Neural cell (in vitro differentiated cells): Measurements from ENCODE around the gene POLR2B. TPM values are rescaled to one million over a fixed set of nuclear protein-coding genes. Genes with fewer than 3 reads are reported as not detected.

Experiments
- H2AFZ ChIP-seq: fragments of 200-600, 300-800 bp; sonication (generic), shearing (Covaris generic); 2 replicates; pipeline ENCODE4 v1.6.0; 2014; ENCODE audit warnings: low read depth, mild to moderate bottlenecking, antibody characterized with exemption, low read length, moderate library complexity
- H3F3A ChIP-seq: fragments of 200-600 bp; shearing (Covaris generic); 2 replicates; pipeline ENCODE4 v1.6.1; 2016; ENCODE audit warnings: mild to moderate bottlenecking, moderate library complexity, mixed read lengths, antibody characterized with exemption, low read length; ENCODE audit not compliant: insufficient read depth, poor library complexity, severe bottlenecking
- H3K27ac ChIP-seq: fragments of 200-600, 300-800 bp; sonication (generic), shearing (Covaris generic); 2 replicates; pipeline ENCODE4 v1.5.1; 2014; ENCODE audit warnings: mild to moderate bottlenecking, low read length, moderate library complexity
- H3K27me3 ChIP-seq: fragments of 300-800, 200-600 bp; sonication (generic), shearing (Covaris generic); 2 replicates; pipeline ENCODE4 v1.6.0; 2014; ENCODE audit warnings: mild to moderate bottlenecking, low read depth, low read length, moderate library complexity; ENCODE audit not compliant: insufficient read depth
- H3K36me3 ChIP-seq: fragments of 300-800, 200-600 bp; sonication (generic), shearing (Covaris generic); 2 replicates; pipeline ENCODE4 v1.5.1; 2014; ENCODE audit warnings: mild to moderate bottlenecking, antibody characterized with exemption, low read length, moderate library complexity; ENCODE audit not compliant: insufficient read depth
- H3K4me2 ChIP-seq: fragments of 300-800, 200-600 bp; sonication (generic), shearing (Covaris generic); 2 replicates; pipeline ENCODE4 v1.6.0; 2014; ENCODE audit warnings: mild to moderate bottlenecking, low read length
- H3K4me3 ChIP-seq: fragments of 300-800, 200-600 bp; sonication (generic), shearing (Covaris generic); 2 replicates; pipeline ENCODE4 v1.5.1; 2014; ENCODE audit warnings: mild to moderate bottlenecking, low read length, moderate library complexity
- H3K79me2 ChIP-seq: fragments of 200-600 bp; shearing (Covaris generic); replicated peaks from 2 replicates; pipeline ENCODE4 v1.6.0; 2014; ENCODE audit warnings: mild to moderate bottlenecking, low read length, moderate library complexity; ENCODE audit not compliant: insufficient read depth
- H3K9ac ChIP-seq: fragments of 300-800, 200-600 bp; sonication (generic), shearing (Covaris generic); 2 replicates; pipeline ENCODE4 v1.6.1; 2016; ENCODE audit warnings: mild to moderate bottlenecking, low read length, mixed read lengths
- H3K9me2 ChIP-seq: fragments of 200-600 bp; shearing (Covaris generic); 2 replicates; pipeline ENCODE4 v1.6.1; 2016; ENCODE audit warnings: mild to moderate bottlenecking, low read length, mixed read lengths; ENCODE audit not compliant: insufficient read depth
- H3K9me3 ChIP-seq: fragments of 200-600, 300-800 bp; sonication (generic), shearing (Covaris generic); 2 replicates; pipeline ENCODE4 v1.6.1; 2016; ENCODE audit warnings: mild to moderate bottlenecking, mixed run types, low read length, moderate library complexity, mixed read lengths
- H4K20me1 ChIP-seq: fragments of 200-600 bp; shearing (Covaris generic); 2 replicates; pipeline ENCODE4 v1.6.1; 2016; ENCODE audit warnings: mild to moderate bottlenecking, mixed run types; ENCODE audit not compliant: insufficient read depth
- CTCF ChIP-seq: fragments of 450-650 bp; IDR thresholded peaks from 2 replicates; pipeline ENCODE4 v1.5.1; 2014; ENCODE audit warnings: antibody characterized with exemption, mild to moderate bottlenecking, moderate library complexity; ENCODE audit not compliant: poor library complexity, severe bottlenecking
- EP300 ChIP-seq: fragments of 450-650 bp; conservative IDR thresholded peaks from 2 replicates; pipeline ENCODE4 v1.6.1; 2014; ENCODE audit warnings: antibody characterized with exemption, mild to moderate bottlenecking, moderate library complexity; ENCODE audit not compliant: poor library complexity, severe bottlenecking
- EZH2 ChIP-seq: fragments of 200-600, 300-800 bp; shearing (Covaris generic), sonication (generic); IDR thresholded peaks from 2 replicates; pipeline ENCODE4 v1.6.1; 2014; ENCODE audit warnings: antibody characterized with exemption, low read length, borderline replicate concordance, mild to moderate bottlenecking; ENCODE audit not compliant: insufficient read depth, poor library complexity, severe bottlenecking
- MXI1 ChIP-seq: fragments of 450-650 bp; conservative IDR thresholded peaks from 2 replicates; pipeline ENCODE4 v1.6.1; 2014; ENCODE audit warnings: antibody characterized with exemption, mild to moderate bottlenecking; ENCODE audit not compliant: poor library complexity, severe bottlenecking
- POLR2AphosphoS5 ChIP-seq: IDR thresholded peaks from 2 replicates; pipeline ENCODE4 v1.6.1; 2012
- RAD21 ChIP-seq: fragments of 450-650 bp; conservative IDR thresholded peaks from 2 replicates; pipeline ENCODE4 v1.6.1; 2014; ENCODE audit warnings: antibody characterized with exemption, mild to moderate bottlenecking, moderate library complexity
- SMC3 ChIP-seq: fragments of 450-650 bp; conservative IDR thresholded peaks from 2 replicates; pipeline ENCODE4 v1.6.1; 2014; ENCODE audit warnings: antibody characterized with exemption, mild to moderate bottlenecking, moderate library complexity; ENCODE audit not compliant: poor library complexity
- TAF1 ChIP-seq: IDR thresholded peaks from 2 replicates; pipeline ENCODE4 v1.6.1; 2012; ENCODE audit warnings: low read depth
- polyA plus RNA-seq: library from polyadenylated mRNA; depleted of rRNA; stranded (reverse); fragments of >200 nt; gene quantifications from 2 replicates; pipeline ENCODE4 v1.2.3, GENCODE V29; 2014
- TF ChIP-seq, protein P1 (sequence below): IDR thresholded peaks from 2 replicates; pipeline ENCODE4 v1.6.1; 2012; ENCODE audit warnings: borderline replicate concordance

Gene POLR2B
- polyA plus RNA-seq, 1 donor from 2014 or later: 300 TPM

DNA sequence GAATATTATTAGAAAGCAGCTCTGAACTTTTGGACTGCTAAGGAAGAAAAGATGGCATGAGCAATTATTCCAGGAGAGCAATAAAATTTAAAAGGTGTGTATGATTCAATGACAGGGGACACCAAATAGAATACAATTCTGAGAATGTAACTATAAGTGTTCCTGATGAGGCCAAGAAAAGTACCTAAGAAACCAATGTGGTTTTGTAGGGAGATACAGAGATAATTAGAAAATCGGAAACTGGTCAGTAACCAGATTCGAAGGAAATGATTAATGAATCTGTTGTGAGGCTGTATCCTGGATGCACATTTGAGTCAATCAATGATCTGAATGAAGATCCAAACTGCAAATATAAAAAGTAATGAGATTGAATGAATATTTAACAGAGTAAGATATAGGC, 7.3 kb upstream of the POLR2B start:
- Histone ChIP-seq H4K20me1 (no peaks in the 10 kb centered on the region), H2AFZ (no peak overlapping the region), H3K36me3 (peaks cover 11% of the 10 kb centered on the region), H3K79me2 (peaks cover 7% of the 10 kb centered on the region), H3K27ac (no peak overlapping the region), H3K4me3 (no peak overlapping the region), H3K9me2 (no peaks in the 10 kb centered on the region), H3K4me2 (no peak overlapping the region), H3K9me3 (no peaks in the 10 kb centered on the region), H3F3A (no peaks in the 10 kb centered on the region), H3K27me3 (no peaks in the 10 kb centered on the region), H3K9ac (no peak overlapping the region)
- no peak for TF ChIP-seq EP300
- no peak for TF ChIP-seq TAF1
- TF ChIP-seq MXI1: no peak
- no peak for TF ChIP-seq POLR2AphosphoS5
- TF ChIP-seq CTCF: no peak
- TF ChIP-seq RAD21: no peak
- TF ChIP-seq SMC3: no peak
- TF ChIP-seq, protein P1, sequence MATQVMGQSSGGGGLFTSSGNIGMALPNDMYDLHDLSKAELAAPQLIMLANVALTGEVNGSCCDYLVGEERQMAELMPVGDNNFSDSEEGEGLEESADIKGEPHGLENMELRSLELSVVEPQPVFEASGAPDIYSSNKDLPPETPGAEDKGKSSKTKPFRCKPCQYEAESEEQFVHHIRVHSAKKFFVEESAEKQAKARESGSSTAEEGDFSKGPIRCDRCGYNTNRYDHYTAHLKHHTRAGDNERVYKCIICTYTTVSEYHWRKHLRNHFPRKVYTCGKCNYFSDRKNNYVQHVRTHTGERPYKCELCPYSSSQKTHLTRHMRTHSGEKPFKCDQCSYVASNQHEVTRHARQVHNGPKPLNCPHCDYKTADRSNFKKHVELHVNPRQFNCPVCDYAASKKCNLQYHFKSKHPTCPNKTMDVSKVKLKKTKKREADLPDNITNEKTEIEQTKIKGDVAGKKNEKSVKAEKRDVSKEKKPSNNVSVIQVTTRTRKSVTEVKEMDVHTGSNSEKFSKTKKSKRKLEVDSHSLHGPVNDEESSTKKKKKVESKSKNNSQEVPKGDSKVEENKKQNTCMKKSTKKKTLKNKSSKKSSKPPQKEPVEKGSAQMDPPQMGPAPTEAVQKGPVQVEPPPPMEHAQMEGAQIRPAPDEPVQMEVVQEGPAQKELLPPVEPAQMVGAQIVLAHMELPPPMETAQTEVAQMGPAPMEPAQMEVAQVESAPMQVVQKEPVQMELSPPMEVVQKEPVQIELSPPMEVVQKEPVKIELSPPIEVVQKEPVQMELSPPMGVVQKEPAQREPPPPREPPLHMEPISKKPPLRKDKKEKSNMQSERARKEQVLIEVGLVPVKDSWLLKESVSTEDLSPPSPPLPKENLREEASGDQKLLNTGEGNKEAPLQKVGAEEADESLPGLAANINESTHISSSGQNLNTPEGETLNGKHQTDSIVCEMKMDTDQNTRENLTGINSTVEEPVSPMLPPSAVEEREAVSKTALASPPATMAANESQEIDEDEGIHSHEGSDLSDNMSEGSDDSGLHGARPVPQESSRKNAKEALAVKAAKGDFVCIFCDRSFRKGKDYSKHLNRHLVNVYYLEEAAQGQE: no peak
- TF ChIP-seq EZH2: no peak

DNA sequence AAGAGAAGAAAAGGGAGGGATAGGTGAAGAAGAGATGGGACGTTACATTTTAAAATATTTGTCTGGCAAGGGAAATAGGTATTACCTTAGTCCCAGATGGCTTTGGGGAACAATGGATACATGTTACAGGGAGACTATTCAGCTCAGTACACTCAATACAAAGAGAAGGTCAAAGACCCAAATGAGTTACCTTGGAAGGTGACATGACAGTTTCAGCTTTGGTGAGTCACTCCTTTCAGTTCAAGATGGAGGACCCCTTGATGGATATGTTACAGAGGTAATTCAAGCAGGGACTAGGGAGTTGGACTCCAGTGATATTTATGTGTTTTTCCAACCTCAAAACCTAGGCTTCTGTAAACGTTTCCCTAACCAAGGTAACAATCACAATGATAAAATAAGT, 6.3 kb upstream of the POLR2B start:
- H3K9ac ChIP-seq: no peak overlapping the region
- H3K36me3 ChIP-seq: peaks cover 11% of the 10 kb centered on the region
- no peaks in the 10 kb centered on the region for H3K9me3 ChIP-seq
- no peak overlapping the region for H2AFZ ChIP-seq
- no peaks in the 10 kb centered on the region for H3F3A ChIP-seq
- TF ChIP-seq EZH2: no peak
- TF ChIP-seq TAF1: no peak
- TF ChIP-seq MXI1: no peak
- no peak for TF ChIP-seq EP300
- TF ChIP-seq SMC3: no peak
- no peak for TF ChIP-seq POLR2AphosphoS5
- TF ChIP-seq RAD21: no peak
- TF ChIP-seq, protein P1: no peak
- no peak for TF ChIP-seq CTCF
- no peaks in the 10 kb centered on the region for H3K27me3 ChIP-seq
- no peak overlapping the region for H3K4me3 ChIP-seq
- H3K79me2 ChIP-seq: peaks cover 8% of the 10 kb centered on the region
- H4K20me1 ChIP-seq: no peaks in the 10 kb centered on the region
- no peak overlapping the region for H3K27ac ChIP-seq
- H3K9me2 ChIP-seq: no peaks in the 10 kb centered on the region
- H3K4me2 ChIP-seq: no peak overlapping the region
